GM18873 (cell line): ENCODE measurements around the gene SMAD6.

Experiments used
- ATAC-seq: cut with Tn5 transposase; IDR thresholded peaks from one replicate; pipeline ENCODE4 v1.9.1; 2021; ENCODE audit warnings: mild to moderate bottlenecking, moderate library complexity, moderate number of reproducible peaks; ENCODE audit not compliant: unreplicated experiment, low FRiP score

Gene SMAD6

GRCh38 chr15:66737243-66738010 lies 35.4 kb downstream of the SMAD6 start:
- ATAC-seq, result no peak

- no peak for ATAC-seq
These were observed 36.1 kb downstream of the SMAD6 start for GRCh38 chr15:66738116-66738515.

GRCh38 chr15:66738595-66738994 lies 36.6 kb downstream of the SMAD6 start:
- ATAC-seq, result no peak

- no peak for ATAC-seq
These were observed 37.3 kb downstream of the SMAD6 start for GRCh38 chr15:66739287-66739686.

- no peak for ATAC-seq
These were observed 38.8 kb downstream of the SMAD6 start for GRCh38 chr15:66740802-66741201.

- ATAC-seq, result no peak
These were observed 39.6 kb downstream of the SMAD6 start for GRCh38 chr15:66741646-66742045.

- no peak for ATAC-seq
These were observed 40.2 kb downstream of the SMAD6 start for GRCh38 chr15:66742286-66742685.

GRCh38 chr15:66743204-66743603 lies 41.2 kb downstream of the SMAD6 start:
- no peak for ATAC-seq

GRCh38 chr15:66743703-66744536 lies 41.9 kb downstream of the SMAD6 start:
- no peak for ATAC-seq

GRCh38 chr15:66744610-66745279 lies 42.7 kb downstream of the SMAD6 start:
- no peak for ATAC-seq

GRCh38 chr15:66745530-66746230 lies 43.6 kb downstream of the SMAD6 start:
- ATAC-seq, result no peak

GRCh38 chr15:66746231-66746605 lies 44.2 kb downstream of the SMAD6 start:
- ATAC-seq, result no peak

- ATAC-seq, result no peak
These were observed 45.2 kb downstream of the SMAD6 start for GRCh38 chr15:66747223-66747622.

GRCh38 chr15:66747886-66748707 lies 46.1 kb downstream of the SMAD6 start:
- no peak for ATAC-seq

GRCh38 chr15:66748708-66749035 lies 46.6 kb downstream of the SMAD6 start:
- ATAC-seq, result no peak

- ATAC-seq, result no peak
These were observed 48.0 kb downstream of the SMAD6 start for GRCh38 chr15:66749841-66750575.

GRCh38 chr15:66750609-66751008 lies 48.6 kb downstream of the SMAD6 start:
- ATAC-seq, result no peak

- no peak for ATAC-seq
These were observed 49.5 kb downstream of the SMAD6 start for GRCh38 chr15:66751579-66751978.

GRCh38 chr15:66752078-66752477 lies 50.0 kb downstream of the SMAD6 start:
- ATAC-seq, result no peak
